ENCODE measurements around the gene DMD. TPM values are rescaled to one million over a fixed set of nuclear protein-coding genes. Genes with fewer than 3 reads are reported as not detected.

Gene DMD
- total and polyA plus RNA-seq, 2 donors from 2014 or later = 4.2 to 17.9 TPM

DNA sequence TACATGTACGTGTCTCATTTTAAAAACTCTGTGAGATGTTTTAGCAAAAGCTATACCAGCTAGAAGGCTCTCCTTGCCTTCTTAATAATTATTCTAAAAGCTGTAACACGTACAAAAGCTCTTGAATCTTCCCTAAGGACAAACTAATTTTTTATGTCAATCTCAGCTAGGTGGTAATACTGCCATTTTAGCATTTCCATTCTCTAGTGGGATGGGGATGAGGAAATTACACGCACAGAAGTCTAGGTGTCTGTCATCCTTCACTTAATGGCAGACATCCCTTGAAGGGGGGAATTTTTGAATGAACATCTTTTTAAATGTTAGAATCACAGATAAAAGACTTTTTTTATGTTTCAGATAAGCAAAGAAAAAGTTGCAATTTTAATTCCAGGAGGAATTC is 569.1 kb downstream of the DMD start:
- no peaks in the 10 kb centered on the region for H3K4me1 ChIP-seq (ENCODE audit: control insufficient read depth in 2 of 3, insufficient read depth in 2 of 3, low read depth in 1 of 3, low read length in 3 of 3)
- H3K27ac ChIP-seq (ENCODE audit: low read depth in 2 of 2, low read length in 2 of 2) = no peak overlapping the region
- intact Hi-C loops (cut with DNase I) = no loop called here
- no peak for FAIRE-seq
- no peaks in the 10 kb centered on the region for H3K27me3 ChIP-seq (ENCODE audit: control insufficient read depth, insufficient read depth, low read length)
- TF ChIP-seq, protein P1, sequence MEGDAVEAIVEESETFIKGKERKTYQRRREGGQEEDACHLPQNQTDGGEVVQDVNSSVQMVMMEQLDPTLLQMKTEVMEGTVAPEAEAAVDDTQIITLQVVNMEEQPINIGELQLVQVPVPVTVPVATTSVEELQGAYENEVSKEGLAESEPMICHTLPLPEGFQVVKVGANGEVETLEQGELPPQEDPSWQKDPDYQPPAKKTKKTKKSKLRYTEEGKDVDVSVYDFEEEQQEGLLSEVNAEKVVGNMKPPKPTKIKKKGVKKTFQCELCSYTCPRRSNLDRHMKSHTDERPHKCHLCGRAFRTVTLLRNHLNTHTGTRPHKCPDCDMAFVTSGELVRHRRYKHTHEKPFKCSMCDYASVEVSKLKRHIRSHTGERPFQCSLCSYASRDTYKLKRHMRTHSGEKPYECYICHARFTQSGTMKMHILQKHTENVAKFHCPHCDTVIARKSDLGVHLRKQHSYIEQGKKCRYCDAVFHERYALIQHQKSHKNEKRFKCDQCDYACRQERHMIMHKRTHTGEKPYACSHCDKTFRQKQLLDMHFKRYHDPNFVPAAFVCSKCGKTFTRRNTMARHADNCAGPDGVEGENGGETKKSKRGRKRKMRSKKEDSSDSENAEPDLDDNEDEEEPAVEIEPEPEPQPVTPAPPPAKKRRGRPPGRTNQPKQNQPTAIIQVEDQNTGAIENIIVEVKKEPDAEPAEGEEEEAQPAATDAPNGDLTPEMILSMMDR (IDR thresholded peaks at IDR 0.05; ENCODE audit: borderline replicate concordance, extremely low read depth, insufficient read depth) = no peak
- H3K36me3 ChIP-seq (ENCODE audit: control insufficient read depth in 2 of 3, insufficient read depth in 3 of 3, low read length in 3 of 3) = no peaks in the 10 kb centered on the region
- no peak overlapping the region for H3K4me3 ChIP-seq (ENCODE audit: low read length in 3 of 3)
- H3K9ac ChIP-seq (ENCODE audit: low read length in 3 of 3) = no peak overlapping the region
- H3K9me3 ChIP-seq (ENCODE audit: control insufficient read depth in 2 of 3, insufficient read depth in 1 of 3, low read length in 3 of 3) = no peaks in the 10 kb centered on the region
- DNase-seq = no peak

DNA sequence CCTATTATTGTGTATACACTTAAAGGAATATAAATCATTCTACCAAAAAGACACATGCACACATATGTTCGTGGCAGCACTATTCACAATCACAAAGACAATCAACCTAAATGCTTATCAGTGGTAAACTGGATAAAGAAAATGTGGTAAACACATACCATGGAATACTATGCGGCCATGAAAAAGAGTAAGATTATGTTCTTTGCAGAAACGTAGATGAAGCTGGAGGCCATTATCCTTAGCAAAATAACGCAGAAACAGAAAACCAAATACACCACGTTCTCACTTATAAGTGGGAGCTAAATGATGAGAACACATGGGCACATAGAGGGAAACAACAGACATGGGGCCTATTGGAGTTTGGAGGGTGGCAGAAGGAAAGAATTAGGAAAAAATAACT is 593.2 kb downstream of the DMD start:
- FAIRE-seq = no peak

DNA sequence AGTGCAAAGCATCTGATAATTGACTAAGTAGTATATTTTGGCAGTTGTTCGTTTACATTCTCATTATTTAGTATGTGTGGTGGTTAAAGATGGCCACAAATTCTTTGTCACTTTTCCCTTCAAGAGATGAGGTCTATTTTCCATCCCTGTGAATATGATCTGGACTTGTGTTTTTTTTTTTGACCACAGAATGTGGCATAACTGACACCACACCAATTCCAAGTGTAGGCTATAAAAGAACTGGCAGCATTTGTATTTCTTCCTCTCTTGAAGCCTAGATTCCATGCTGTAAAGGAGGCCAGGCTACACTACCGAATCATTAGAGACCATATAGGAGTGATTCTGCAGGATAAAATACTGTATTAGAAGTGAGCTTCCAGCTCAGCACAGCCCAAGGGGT is 596.6 kb downstream of the DMD start:
- intact Hi-C loops (cut with DNase I) = no loop called here

More for the DNA sequence above, 593.2 kb downstream of the DMD start:
- no peak overlapping the region for H3K27ac ChIP-seq (ENCODE audit: low read depth in 2 of 2, low read length in 2 of 2)
- H3K4me3 ChIP-seq (ENCODE audit: low read length in 3 of 3) = no peak overlapping the region
- H3K4me1 ChIP-seq (ENCODE audit: control insufficient read depth in 2 of 3, insufficient read depth in 2 of 3, low read depth in 1 of 3, low read length in 3 of 3) = no peaks in the 10 kb centered on the region
- TF ChIP-seq, protein P1 (IDR thresholded peaks at IDR 0.05; ENCODE audit: borderline replicate concordance, extremely low read depth, insufficient read depth) = no peak
- no peaks in the 10 kb centered on the region for H3K36me3 ChIP-seq (ENCODE audit: control insufficient read depth in 2 of 3, insufficient read depth in 3 of 3, low read length in 3 of 3)
- intact Hi-C loops (cut with DNase I) = no loop called here
- DNase-seq = no peak
- H3K27me3 ChIP-seq (ENCODE audit: control insufficient read depth, insufficient read depth, low read length) = no peaks in the 10 kb centered on the region
- H3K9ac ChIP-seq (ENCODE audit: low read length in 3 of 3) = no peak overlapping the region
- H3K9me3 ChIP-seq (ENCODE audit: control insufficient read depth in 2 of 3, insufficient read depth in 1 of 3, low read length in 3 of 3) = no peaks in the 10 kb centered on the region

More for the DNA sequence above, 596.6 kb downstream of the DMD start:
- Histone ChIP-seq H3K4me3 (ENCODE audit: low read length in 3 of 3) (no peak overlapping the region), H3K9me3 (ENCODE audit: control insufficient read depth in 2 of 3, insufficient read depth in 1 of 3, low read length in 3 of 3) (no peaks in the 10 kb centered on the region), H3K27ac (ENCODE audit: low read depth in 2 of 2, low read length in 2 of 2) (no peak overlapping the region), H3K9ac (ENCODE audit: low read length in 3 of 3) (no peak overlapping the region), H3K36me3 (ENCODE audit: control insufficient read depth in 2 of 3, insufficient read depth in 3 of 3, low read length in 3 of 3) (no peaks in the 10 kb centered on the region), H3K4me1 (ENCODE audit: control insufficient read depth in 2 of 3, insufficient read depth in 2 of 3, low read depth in 1 of 3, low read length in 3 of 3) (no peaks in the 10 kb centered on the region), H3K27me3 (ENCODE audit: control insufficient read depth, insufficient read depth, low read length) (no peaks in the 10 kb centered on the region)
- TF ChIP-seq, protein P1 (IDR thresholded peaks at IDR 0.05; ENCODE audit: borderline replicate concordance, extremely low read depth, insufficient read depth) = no peak
- DNase-seq = no peak
- no peak for FAIRE-seq

Data from kidney (tissue), 14 donors.